GM10266 (cell line): ENCODE data around the gene ZFP64.
"Not testable (repeated sequence)": the region's sequence is repeated elsewhere in the genome, so short reads cannot be mapped to it uniquely, and the experiment has no call there.

Source experiments
- DNase-seq: peaks from one replicate; pipeline ENCODE4 v3.0.0; 2012; ENCODE audit errors: extremely low spot score
- TF ChIP-seq, protein P1 (sequence below): IDR thresholded peaks from 2 replicates; pipeline ENCODE4 v1.5.1; 2012; ENCODE audit warnings: mild to moderate bottlenecking, low read depth; ENCODE audit not compliant: control insufficient read depth, insufficient read depth; ENCODE audit errors: missing control alignments

ZFP64 gene

DNA sequence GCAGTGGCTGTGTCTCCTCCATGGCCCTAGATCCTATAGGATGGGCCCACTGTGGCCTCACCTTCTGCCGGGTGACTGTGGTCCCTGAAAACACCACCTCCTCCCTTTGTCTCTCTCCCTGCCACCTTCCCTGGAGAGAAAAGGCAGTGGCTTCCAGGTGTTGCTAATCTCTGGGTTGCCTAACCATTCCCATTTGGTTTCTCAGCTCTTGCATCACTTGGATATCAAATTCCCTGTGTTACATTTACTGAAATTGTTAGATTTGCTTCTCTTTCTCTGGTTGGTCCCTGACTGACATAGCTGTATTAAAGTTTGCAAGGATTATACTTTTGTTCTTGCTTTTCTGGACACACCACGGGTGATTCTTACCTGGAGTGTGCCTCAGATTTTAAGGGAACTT is 9.3 kb upstream of the ZFP64 start:
- TF ChIP-seq, protein P1, sequence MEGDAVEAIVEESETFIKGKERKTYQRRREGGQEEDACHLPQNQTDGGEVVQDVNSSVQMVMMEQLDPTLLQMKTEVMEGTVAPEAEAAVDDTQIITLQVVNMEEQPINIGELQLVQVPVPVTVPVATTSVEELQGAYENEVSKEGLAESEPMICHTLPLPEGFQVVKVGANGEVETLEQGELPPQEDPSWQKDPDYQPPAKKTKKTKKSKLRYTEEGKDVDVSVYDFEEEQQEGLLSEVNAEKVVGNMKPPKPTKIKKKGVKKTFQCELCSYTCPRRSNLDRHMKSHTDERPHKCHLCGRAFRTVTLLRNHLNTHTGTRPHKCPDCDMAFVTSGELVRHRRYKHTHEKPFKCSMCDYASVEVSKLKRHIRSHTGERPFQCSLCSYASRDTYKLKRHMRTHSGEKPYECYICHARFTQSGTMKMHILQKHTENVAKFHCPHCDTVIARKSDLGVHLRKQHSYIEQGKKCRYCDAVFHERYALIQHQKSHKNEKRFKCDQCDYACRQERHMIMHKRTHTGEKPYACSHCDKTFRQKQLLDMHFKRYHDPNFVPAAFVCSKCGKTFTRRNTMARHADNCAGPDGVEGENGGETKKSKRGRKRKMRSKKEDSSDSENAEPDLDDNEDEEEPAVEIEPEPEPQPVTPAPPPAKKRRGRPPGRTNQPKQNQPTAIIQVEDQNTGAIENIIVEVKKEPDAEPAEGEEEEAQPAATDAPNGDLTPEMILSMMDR = no peak
- no peak for DNase-seq

DNA sequence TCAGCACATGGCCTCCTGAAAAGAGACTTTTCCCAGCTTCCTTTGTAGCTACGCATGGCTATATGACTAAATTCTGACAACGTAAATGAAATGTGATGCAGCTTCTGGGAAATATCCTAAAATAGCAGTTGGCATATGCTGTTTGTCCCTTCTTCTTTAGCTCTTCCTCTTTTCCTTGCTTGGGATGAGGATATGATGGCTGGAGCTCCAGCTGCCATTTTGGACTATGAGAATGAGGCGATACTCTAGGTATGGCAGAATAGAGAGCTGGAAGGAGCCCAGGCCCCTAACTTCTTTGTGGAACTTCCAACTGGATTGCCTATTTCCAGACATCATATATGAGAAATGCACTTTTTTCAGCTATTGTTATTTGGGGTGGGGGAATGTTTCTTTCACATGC is 5.3 kb upstream of the ZFP64 start:
- DNase-seq = no peak

DNA sequence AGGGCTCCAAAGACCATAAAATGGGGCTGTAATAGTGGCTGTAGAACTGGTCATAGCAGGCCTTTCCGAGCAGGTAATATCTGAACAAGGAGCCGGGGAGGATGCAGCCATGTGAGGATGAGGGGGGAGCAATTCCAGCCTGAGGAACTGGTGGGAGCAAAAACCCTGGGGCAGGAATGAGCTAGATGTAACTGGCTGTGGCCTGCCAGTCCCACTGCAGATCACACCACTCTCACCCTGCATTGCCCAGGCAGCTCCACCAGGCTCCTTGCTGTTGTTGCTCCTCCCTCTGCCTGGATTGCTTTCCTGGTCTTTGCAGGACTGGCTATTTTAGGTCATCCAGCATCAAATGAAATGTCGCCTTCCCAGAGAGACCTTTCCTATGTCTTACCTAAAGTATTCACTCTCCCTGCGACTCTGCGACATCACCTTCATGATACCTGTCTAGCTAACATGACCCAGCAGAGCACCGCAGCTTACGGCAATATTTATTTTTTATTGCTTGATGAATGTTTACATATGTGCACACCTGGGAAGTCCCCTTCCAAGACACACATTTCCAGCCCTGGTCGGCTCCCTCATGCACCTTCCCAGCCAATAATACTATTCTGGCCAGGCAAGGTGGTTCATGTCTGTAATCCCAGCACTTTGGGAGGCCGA is 2.4 kb upstream of the ZFP64 start:
- TF ChIP-seq, protein P1 = no peak
- no peak for DNase-seq

More for the DNA sequence above, 5.3 kb upstream of the ZFP64 start:
- TF ChIP-seq, protein P1 = no peak

DNA sequence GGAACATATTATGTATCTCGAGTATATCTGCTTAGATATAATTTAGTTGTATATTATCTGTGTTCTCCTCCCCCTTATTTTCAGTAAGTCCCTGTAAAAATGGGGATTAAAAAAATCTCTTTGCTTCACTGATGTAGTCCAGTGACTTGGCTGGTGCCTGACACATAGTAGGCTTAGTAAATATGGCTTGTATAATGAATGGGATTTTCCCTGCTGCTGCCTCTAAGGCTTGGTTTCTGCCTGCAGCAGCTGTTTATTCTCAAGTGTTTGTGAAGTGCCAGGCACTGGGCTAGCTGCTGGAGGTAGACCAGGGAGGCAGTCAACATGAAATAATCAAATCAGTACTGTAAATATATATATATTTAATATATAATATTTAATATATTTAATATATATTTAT is 1.6 kb upstream of the ZFP64 start:
- TF ChIP-seq, protein P1 = no peak
- no peak for DNase-seq

DNA sequence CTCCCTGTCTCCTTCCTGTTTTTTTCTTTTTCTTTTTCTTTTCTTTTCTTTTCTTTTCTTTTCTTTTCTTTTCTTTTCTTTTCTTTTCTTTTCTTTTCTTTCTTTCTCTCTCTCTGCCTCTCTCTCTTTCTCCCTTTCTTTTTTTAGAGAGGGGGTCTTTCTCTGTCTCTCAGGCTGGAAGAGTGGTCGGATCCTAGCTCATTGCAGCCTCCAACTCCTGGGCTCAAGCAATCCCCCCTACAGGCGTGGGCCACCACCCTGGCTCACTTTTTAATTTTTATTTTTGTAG is 1.1 kb upstream of the ZFP64 start:
- DNase-seq = not testable (repeated sequence)

DNA sequence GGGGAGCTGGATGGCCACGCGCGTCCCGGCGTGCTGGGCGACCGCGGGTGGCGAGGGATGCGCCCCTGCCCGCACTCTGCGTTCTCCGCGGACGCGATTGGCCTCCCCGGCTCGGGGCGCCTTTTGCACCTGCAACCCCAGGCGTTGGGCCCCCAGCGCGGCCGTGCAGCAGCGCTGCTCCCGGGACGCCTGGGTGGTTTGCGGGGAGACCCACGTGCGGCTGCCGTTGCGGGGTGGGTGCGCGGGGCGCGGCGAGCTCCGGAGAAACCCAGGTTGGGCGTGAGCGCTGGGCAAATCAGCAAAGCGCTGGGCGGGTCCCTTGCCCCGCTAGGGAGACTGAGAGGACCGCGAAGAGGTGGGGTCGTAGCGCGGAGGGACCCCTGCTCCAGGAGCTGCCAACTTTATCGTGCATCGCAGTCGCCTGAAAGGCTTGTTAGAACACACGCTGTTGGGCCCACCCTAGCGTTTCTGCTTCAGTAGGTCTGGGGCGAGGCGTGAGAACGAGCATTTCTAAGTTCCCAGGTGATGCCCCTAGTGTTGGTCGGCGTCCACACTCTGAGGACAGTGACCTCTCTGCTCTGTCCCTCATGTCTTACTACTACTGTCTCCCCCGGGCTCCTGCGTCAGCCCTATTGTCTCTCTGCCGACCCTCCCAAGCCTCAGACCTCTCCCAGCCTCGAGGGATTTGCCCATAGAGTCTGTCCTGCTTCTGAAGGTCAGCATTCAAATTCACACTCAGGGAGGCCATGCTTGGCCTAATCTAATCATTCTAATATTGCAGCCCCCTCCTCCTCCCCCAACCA is 538 bp upstream of the ZFP64 start:
- peak; percentile 69 for DNase-seq
- TF ChIP-seq, protein P1 = peak; percentile 46

DNA sequence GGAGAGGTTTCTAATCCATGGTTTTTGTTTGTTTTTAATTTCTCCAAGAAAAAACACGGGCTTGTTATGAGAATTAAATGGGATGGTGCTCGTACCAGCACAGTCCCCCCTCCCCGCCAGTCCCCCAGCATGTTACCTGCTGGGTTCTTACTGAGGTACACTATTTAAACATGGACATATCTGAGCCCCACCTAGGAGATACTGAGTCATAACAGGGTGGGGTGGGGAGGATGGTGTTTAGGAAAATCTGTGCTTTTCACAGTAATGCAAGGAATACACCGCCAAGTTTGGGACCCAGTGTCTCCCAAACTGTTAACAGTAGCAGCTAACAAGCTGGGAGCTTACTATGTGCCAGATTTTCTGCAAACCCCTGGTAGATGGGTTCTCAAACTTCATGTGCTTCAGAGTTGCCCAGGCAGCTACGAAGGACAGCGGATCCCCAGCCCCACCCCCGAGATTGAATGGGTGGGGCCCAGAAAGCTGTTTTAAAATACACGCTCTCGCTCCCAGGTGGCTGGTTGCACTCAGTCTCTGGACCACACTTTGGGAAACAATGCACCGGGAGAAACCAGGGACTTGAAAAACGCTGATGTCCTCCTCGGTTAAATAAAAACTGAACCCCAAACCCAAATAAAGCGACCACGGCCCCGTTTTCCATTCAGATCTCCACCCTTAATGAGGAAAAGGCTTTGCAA is 995 bp downstream of the ZFP64 start:
- peak; percentile 77 for DNase-seq
- TF ChIP-seq, protein P1 = no peak

DNA sequence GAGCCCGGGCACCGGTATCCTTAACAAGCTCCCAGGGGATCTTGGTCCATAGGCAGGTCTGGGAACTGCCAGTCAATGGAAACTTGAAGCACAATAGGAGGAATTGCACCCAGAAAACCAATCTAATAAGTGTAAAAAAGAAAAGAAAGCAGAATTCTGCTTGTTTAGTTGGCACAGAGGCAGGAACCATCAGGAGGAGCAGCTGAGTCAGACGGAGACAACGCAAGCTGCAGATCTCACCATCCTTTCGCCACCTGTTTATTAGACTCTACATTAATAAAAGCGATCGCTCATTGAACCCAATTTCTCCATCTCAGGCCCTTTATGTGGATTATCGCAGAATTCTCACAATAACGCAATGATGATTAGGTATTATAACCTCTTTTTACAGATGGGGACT is 9.8 kb downstream of the ZFP64 start:
- TF ChIP-seq, protein P1 = no peak
- DNase-seq = no peak
